ENCODE results near the gene PEX3. TPM values are rescaled to one million over a fixed set of nuclear protein-coding genes. Genes with fewer than 3 reads are reported as not detected.
"Not testable (repeated sequence)": the region's sequence is repeated elsewhere in the genome, so short reads cannot be mapped to it uniquely, and the experiment has no call there.

Gene PEX3
- polyA plus RNA-seq, 3 donors, result 34.2 to 41.4 (median 38.4) TPM

GRCh38 chr6:143505111-143505510 is 54.5 kb downstream of the PEX3 start:
- DNase-seq (ENCODE audit: low read depth in 3 of 3, low spot score in 2 of 3), result no peak

DNA sequence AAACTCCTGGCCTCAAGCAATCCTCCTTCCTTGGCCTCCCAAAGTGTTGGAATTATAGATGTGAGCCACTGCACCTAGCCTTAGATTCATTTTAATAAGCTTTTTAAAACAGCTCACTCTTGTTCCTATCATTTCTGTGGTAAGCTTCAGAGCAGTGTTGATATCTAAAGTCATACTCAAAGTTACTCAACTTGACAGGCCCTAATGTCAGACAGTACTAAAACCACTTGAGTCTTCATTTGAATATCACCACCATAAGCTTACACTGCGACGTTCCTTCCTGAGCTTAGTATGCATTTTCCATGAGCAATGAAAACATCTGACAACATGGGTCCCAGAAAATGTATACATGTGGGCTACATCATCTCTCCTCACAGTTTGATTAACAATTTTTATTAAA is 54.9 kb downstream of the PEX3 start:
- no peak for DNase-seq (ENCODE audit: low read depth in 3 of 3, low spot score in 2 of 3)

- DNase-seq (ENCODE audit: low read depth in 3 of 3, low spot score in 2 of 3), result no peak
Measured at GRCh38 chr6:143506199-143506598, 55.6 kb downstream of the PEX3 start.

GRCh38 chr6:143506620-143507019 is 56.0 kb downstream of the PEX3 start:
- DNase-seq (ENCODE audit: low read depth in 3 of 3, low spot score in 2 of 3), result no peak

GRCh38 chr6:143507358-143508145 is 56.9 kb downstream of the PEX3 start:
- DNase-seq (ENCODE audit: low read depth in 3 of 3, low spot score in 2 of 3), result no peak

- not testable (repeated sequence) for DNase-seq (ENCODE audit: low read depth in 3 of 3, low spot score in 2 of 3)
Measured at GRCh38 chr6:143510326-143510725, 59.7 kb downstream of the PEX3 start.

DNA sequence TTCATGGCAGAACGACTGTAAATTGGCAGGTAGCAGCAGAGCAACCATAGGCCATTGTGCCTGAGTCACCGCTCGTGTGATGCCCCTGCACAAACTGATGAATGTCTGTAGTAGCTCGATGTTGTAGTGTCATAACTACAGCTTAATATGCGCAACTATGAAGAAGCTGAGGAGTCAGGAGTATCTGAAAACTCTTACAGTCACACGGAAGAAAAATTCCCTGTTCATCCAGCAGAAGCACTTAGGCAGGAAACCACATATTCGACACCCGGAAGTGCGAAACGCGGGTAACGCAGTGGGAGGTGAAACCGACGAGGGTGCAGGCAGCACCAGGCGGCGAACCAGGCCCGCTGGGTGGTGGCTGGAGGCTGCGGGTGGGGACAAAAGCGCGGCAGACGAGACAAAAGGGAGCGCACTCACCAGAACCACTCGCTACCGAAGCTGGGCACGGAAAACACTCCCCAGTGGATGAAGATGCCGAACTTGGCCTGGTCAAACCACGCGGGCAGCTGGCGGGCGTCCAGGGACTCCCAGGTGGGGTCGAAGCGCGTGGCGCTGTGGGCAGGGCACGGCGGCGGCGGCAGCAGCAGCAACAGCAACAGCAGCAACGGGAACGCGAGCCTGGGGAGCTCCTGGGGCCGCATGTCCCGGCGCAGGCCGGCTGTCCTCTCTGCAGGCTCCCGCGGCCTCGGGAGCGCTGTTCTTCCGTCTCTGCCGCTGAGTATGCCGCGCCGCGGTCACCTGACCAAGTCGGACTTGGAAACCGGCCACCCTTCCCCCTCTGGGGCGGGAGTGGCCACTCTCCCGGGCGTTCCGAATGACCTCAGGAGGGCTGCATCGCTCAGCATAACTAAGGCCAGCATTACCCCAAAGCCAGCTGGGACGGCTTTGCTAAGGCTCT is 60.6 kb downstream of the PEX3 start, which contains the start of gene FUCA2:
TSS of gene FUCA2 (minus strand) at position 730 of the 901 bp plus-strand sequence. CDS start at position 644, 86 bp downstream.
- DNase-seq (ENCODE audit: low read depth in 3 of 3, low spot score in 2 of 3), result peak; percentile 61 to 81 (median 75)

DNA sequence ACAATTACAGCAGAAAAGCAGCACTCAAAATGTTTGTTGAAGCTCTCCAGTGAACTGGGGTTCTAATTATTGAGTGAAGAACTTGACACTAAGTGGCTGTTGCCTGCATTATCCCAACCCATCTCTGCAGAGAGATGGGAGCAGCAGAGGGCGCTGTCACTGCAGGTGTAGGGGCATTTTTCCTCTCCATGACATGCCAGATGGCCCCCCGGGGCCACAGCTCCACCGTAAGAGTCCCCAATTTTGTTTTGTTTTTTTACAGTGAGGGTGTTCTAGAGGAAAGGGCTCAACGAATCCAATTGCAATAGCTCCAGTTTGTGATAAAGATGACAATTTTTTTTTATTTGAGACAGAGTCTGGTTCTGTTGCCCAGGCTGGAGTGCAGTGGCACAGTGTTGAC is 62.8 kb downstream of the PEX3 start:
- no peak for DNase-seq (ENCODE audit: low read depth in 3 of 3, low spot score in 2 of 3)

GRCh38 chr6:143515061-143515760 is 64.6 kb downstream of the PEX3 start:
- no peak for DNase-seq (ENCODE audit: low read depth in 3 of 3, low spot score in 2 of 3)

- no peak for DNase-seq (ENCODE audit: low read depth in 3 of 3, low spot score in 2 of 3)
Measured at GRCh38 chr6:143515766-143516355, 65.3 kb downstream of the PEX3 start.

- no peak for DNase-seq (ENCODE audit: low read depth in 3 of 3, low spot score in 2 of 3)
Measured at GRCh38 chr6:143516690-143517446, 66.3 kb downstream of the PEX3 start.

DNA sequence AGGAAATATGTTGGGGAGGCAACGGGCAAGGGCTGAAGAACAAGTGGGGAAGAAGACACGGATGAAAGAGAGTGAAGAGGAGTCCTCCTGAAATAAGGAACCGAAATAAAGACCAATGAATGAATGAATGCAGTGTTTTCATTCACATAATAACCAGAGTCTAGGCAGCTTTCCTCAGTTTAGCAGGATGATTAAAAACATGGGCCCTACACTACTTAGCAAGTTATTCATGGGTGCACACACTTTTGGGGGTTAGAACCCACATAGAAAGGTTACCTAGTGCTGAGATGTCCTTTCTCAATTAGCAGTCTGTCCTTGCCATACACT is 66.8 kb downstream of the PEX3 start:
- DNase-seq (ENCODE audit: low read depth in 3 of 3, low spot score in 2 of 3), result no peak

DNA sequence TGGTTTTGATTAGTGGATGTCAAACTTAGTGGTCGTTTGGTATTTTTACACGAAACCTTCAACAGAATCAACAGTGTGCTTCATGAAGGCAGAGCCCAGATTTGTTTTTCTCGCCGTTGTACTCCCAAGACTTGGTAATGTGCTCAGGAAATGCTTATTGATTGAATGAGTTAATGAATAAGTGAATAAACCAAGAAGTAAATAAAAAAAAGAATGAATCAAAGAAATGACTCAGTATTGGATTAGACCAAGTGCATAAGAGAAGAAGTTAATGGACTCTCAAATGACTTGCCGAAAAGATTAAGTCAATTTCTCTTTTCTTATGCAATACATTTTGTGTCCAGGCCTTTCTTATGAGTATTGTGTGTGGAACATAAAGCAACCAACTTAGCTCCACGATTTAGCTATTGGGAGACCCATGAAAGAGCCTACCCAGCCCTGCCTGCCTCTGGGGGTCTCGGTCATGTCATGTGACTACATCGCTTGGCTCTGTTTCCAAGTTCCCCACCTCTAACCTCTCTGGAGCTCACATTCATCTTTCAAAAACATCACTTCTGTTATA is 71.5 kb downstream of the PEX3 start:
- DNase-seq (ENCODE audit: low read depth in 3 of 3, low spot score in 2 of 3), result no peak

GRCh38 chr6:143525356-143525755 is 74.8 kb downstream of the PEX3 start:
- no peak for DNase-seq (ENCODE audit: low read depth in 3 of 3, low spot score in 2 of 3)

DNA sequence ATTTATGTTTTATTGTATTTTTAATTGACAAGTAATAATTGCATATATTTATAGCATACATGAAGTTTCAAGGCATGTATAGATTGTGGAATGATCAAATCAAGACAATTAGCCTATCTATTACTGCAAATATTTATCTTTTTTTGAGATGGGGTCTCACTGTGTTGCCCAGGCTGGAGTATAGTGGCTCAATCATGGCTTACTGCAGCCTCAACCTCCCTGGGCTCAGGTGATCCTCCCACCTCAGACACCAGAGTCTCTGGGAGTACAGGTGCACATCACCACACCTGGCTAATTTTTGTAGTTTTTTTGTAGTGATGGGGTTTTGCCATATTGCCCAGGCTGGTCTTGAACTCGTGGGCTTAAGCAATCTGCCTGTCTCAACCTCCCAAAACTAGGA is 77.1 kb downstream of the PEX3 start:
- no peak for DNase-seq (ENCODE audit: low read depth in 3 of 3, low spot score in 2 of 3)

DNA sequence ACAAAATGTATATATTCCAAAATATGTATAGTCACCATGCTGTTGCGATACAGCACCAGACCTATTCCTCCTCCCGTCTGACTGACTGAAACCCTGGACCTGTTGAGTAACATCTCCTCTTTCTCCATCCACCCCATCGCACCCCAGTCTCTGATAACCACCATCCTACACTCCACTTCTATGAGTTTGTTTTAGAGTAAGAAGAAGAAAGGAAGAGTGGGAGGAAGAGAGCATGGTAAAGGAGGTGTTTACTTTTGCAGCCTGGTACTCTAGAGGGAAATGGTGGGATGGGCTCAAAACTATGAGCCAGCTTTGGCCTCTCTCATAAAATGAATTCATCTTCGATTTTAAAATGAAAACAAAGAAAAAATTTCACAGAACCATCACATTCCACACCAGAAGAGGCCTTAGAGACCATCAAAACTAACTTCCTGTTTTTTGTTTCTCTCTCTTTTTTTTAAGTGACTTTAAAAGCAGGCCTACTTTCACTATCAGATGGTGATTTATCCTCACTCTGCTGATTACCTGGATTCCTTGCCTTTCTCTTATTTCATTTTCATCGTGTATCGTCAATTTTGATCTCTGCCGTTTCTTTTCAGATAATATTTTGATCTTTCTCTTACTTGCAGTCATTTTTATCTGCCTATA is 77.7 kb downstream of the PEX3 start:
- DNase-seq (ENCODE audit: low read depth in 3 of 3, low spot score in 2 of 3), result no peak

DNA sequence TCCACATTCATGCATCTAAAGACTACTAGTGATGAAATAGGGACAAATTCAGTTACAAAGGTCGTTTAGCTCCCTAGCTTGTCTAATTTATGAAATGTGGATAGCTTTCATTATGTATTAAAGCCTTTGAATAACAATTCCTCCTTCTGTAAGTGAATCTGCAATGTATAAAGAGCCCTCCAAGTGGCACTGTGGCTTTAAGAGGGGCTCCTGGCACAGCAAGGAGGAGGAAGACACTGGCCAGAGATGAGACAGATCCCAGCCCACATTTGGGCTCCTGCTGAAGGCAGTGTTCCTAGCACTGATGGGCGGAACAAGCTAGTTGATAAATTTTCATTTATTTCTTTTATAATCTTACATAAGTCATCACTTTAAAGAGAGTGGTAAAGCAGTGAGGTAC is 78.5 kb downstream of the PEX3 start:
- no peak for DNase-seq (ENCODE audit: low read depth in 3 of 3, low spot score in 2 of 3)

DNA sequence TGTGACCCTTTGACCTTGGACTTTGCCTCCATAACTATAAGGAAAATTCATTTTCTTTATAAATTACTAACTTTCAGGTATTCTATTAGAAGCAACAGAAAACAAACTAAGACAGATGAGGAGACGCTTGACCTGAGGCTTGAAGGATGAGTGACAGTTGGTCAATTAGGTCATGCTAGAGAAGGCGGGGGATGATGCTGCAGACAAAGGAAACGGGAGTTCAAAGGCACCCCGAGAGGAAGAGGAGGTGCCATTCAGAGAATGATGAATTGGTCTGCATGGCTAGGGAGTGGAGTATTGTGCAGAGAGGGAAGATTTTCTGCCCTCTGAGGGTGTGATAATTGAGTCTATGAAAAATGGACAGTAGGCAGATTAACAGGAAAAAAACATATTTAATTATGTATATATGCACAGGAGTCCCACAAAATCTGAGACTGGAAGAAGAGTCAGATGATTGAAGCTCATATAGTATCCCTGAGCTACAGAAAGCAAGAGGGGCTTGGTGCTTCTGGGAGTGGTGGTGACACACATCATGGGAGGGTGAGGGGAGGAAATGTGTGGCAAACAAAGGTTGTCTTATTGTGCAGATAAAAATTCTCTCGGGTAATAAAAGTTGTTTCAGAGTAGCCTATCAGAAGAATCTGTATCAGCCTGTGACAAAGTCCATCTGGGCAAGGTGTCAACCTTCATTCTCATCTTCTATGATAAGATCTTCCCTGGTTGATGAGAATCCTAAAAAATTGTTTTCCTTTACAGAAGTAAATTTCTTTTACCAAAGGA is 81.3 kb downstream of the PEX3 start:
- no peak for DNase-seq (ENCODE audit: low read depth in 3 of 3, low spot score in 2 of 3)

Measured in right renal cortex interstitium (tissue), 3 donors.